Esophagus mucosa (tissue), 1 donor: ENCODE results near the gene MACROD2. TPM values are rescaled to one million over a fixed set of nuclear protein-coding genes. Genes with fewer than 3 reads are reported as not detected.

Source experiments
- ATAC-seq: fragments of 200-7000 bp; cut with Tn5 transposase; one replicate; pipeline ENCODE4 v1.9.1; 2020
- total RNA-seq: library from RNA; stranded (reverse); gene quantifications from one replicate; pipeline ENCODE4 v1.2.4, GENCODE V29; 2023
- donor health status: DM: yes; HTN: yes; CAD: no.

MACROD2 gene
- total RNA-seq, 1 donor from 2014 or later, result 2.2 TPM

DNA sequence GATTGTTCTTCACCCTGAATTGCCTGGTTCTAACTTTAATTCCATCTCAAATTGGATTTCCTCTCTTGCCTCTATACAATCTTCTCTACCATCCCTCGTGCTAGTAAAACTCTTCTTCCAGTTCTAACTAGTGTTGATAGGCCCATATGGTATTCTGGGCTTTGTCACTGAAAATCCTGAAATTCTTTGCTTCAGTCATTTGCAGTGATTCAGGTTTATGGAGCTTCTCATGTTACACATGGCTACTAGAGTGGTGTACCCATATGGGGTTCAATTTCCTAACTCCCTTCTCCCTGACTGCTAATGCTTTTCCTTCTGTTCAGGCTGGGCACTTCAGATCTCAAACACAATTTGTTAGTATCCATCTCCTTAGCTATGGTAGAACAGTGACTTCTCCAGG, 1621.3 kb downstream of the MACROD2 start:
- no peak for ATAC-seq

GRCh38 chr20:15618110-15618509, 1622.8 kb downstream of the MACROD2 start:
- ATAC-seq, result no peak

DNA sequence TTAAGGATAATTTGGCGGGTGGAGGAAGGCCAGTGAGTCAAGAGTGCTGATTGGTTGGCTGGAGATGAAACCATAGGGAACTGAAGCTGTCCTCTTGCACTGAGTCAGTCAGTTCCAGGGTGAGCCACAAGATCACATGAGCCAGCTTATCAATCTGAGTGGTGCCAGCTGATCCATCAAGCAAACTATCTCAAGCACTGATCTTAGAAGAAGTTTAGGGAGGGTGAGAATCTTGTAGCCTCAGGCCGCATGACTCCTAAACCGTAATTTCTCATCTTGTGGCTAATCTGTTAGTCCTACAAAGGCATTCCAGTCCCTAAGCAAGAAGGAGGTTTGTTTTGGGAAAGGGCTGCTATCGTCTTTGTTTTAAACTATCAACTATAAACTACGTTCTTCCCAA, 1623.6 kb downstream of the MACROD2 start:
- ATAC-seq, result no peak

DNA sequence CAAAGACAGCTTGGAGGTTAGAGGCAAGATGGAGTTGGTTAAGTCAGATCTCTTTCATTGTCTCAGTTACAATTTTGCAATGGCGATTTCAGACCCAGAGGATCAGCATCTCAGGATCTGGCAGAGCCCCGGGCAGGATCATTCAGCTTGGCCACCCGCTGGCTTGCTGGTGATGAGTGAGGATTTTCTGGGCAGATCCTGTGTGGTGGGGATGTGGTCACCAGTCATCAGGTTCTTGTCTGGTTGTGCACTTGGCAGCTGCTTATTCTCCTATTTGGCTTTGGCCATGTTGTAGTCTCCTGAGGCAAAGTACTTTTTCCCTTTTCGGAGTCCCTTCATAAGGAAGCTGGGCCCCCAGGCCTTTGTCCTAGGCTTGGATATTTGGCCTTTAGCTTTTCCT, 1624.0 kb downstream of the MACROD2 start:
- no peak for ATAC-seq

DNA sequence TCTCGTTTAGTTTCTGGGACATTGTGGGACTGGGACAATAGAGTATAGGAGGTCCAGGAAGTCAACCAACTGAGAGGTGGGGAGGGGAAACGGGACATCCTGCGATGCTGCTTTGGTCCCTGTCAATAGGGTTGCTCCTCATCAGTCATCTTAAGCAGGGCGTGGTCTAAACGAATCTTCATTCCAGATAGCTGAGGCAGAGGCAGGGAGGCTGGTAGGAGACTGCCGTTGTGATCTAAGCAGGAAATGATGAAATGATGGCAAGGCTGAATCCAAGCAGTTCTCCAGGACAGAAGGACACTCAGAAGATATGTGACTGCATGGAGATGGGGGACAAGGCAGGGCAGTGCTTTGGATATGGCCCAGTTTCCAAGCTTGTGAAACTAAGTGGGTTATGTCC, 1624.5 kb downstream of the MACROD2 start:
- ATAC-seq, result no peak

GRCh38 chr20:15622368-15622767, 1627.1 kb downstream of the MACROD2 start:
- ATAC-seq, result no peak

DNA sequence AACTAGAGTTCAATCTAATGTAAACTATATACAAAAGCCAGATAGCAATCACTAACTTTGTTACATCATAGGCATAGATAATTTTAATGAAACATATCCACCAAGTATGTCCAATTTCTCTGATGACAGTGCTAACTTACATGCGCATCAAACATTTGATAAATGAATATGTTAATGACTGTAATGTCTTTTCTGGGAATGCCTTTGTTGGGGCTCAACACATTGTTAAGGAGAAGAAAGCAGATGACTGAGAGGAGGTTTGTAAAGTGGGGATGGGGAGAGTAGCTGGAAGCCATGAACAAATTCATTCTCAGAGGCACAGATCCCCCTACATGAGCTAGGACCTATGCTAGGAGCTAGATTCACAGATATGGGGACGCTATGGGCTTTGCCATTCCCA, 1627.9 kb downstream of the MACROD2 start:
- ATAC-seq, result no peak

GRCh38 chr20:15625981-15626380, 1630.7 kb downstream of the MACROD2 start:
- no peak for ATAC-seq

DNA sequence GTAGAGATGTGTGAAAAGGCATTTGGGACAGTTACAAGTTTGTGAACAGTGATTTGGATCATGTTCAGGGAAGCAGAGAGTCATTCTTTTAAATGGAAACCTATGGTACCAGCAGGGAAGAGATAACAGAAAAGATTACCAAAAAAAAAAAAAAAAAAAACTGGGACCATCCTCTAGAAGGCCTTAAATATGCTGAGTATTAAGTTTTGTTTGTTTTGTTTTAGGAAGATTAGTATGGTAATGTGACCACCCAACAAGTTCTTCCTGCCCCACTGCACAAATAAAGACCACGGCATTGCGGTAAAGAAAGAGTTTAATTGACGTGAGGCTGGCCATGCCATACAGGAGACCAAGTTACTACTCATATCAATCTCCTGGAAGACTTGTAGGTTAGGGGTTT, 1631.8 kb downstream of the MACROD2 start:
- ATAC-seq, result no peak

GRCh38 chr20:15627501-15627903, 1632.2 kb downstream of the MACROD2 start:
- ATAC-seq, result no peak

- no peak for ATAC-seq
Measured at GRCh38 chr20:15628851-15629353, 1633.6 kb downstream of the MACROD2 start.

DNA sequence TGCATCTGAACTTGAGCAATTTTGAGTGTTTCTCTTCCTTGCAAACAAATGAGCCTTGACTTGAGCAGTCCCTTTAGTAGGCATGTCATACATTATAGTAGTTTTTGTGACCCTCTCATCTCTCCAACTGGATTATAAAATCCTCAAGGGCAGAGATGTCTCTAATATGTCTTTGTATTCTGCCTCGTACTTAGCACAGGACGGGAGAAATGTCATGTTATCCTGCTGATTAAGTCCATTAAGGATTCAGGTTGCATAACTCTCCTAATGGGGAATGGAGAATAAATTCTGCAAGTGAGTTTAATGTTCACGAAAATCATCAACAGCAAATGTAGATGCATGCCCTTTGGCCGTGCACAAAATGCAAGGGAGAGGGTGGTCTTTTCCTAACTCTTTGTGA, 1635.0 kb downstream of the MACROD2 start:
- ATAC-seq, result no peak

GRCh38 chr20:15632680-15633079, 1637.4 kb downstream of the MACROD2 start:
- ATAC-seq, result no peak

DNA sequence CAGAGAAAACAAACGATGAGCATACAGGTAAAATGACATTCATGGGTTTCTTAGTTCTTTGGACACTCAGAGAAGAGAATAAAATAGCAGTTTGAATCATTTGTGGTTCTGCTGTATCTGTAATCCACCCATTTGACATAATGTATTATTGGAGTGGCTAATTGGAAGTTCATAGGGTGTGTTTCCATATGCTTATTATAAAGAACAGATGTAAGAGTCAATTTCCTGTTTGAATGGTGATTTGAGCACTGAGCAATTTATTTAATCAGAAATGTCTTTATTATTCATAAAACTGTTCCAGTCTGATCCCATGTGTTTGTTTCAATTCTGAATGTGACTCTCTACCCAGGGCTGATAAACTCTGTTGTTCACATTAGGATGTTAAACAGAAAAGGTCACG, 1638.8 kb downstream of the MACROD2 start:
- no peak for ATAC-seq

- ATAC-seq, result no peak
Measured at GRCh38 chr20:15637546-15637945, 1642.2 kb downstream of the MACROD2 start.

GRCh38 chr20:15637950-15638754, 1642.8 kb downstream of the MACROD2 start:
- ATAC-seq, result no peak

DNA sequence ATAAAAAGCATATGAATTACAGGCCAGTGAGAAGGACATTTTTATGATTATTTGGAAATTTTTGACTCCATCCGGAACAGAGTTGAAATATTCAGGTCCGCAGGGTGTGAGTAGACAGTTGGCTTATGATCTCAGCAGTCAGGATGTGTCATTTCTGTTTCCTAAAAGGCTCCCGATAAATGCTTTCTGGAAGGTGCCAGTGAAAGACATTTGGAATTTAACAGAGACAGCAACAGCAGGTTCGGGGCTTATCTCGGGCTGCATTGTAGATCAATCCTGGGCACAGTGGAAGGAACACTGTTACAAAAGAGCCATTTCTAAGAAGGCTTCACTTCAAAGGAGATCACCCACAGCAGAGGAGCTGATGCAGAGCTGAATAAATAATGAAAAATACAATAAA, 1643.5 kb downstream of the MACROD2 start:
- no peak for ATAC-seq

- no peak for ATAC-seq
Measured at GRCh38 chr20:15639839-15640238, 1644.5 kb downstream of the MACROD2 start.

DNA sequence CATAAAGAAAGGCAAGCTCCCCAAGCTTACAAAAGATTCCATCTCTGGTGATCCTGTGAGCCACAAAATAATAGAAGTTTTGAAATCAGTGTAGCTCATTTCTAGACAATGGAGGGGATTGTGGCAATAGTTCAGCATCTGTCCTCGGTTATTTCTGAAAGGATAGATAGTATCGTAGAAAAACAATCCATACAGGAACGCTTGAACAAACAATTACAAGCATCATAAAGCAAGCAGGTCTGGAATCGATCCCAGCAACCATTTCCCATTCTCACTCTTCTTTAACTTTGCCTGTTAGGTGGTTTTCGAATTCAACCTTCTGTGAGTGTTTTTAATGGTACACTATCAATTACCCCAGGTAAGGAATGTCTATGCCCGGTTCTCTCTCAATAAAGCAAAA, 1646.8 kb downstream of the MACROD2 start:
- ATAC-seq, result no peak

DNA sequence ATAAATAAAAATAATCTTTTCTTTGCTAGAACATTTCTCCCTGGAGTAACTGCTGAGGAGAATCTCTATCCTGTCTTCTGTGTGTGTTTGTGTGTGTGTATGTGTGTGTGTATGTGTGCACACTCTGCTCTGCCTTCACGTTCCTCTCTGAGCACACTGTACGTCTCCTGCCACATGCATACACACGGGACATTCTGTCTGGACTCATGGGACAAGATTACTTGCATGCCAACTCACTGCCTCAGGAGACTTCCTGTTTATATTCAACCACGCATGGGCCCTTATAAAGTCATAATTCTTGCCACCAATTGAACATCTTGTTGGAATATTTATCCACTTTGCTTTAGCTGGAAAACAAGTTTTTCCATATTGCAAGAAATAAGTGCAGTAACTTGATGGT, 1647.4 kb downstream of the MACROD2 start:
- ATAC-seq, result no peak

DNA sequence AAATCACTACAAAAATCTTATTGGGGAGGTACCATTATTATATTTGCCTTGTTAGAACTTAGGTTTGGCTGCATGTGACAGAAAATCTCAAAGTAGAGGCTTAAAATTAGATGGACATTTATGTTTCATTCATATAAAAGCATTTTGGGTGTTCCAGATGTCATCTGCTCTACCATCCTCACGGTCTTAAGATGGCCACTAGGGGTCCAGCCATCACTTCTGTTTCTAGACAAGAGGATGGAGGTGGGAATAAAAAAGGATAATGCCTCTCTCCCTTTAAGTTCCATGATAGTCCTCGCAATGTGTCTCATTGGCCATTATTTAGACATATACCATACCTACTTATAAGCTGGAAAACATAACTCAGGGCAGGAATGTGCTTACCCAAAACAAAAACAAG, 1648.4 kb downstream of the MACROD2 start:
- no peak for ATAC-seq

GRCh38 chr20:15645816-15646215, 1650.5 kb downstream of the MACROD2 start:
- no peak for ATAC-seq

DNA sequence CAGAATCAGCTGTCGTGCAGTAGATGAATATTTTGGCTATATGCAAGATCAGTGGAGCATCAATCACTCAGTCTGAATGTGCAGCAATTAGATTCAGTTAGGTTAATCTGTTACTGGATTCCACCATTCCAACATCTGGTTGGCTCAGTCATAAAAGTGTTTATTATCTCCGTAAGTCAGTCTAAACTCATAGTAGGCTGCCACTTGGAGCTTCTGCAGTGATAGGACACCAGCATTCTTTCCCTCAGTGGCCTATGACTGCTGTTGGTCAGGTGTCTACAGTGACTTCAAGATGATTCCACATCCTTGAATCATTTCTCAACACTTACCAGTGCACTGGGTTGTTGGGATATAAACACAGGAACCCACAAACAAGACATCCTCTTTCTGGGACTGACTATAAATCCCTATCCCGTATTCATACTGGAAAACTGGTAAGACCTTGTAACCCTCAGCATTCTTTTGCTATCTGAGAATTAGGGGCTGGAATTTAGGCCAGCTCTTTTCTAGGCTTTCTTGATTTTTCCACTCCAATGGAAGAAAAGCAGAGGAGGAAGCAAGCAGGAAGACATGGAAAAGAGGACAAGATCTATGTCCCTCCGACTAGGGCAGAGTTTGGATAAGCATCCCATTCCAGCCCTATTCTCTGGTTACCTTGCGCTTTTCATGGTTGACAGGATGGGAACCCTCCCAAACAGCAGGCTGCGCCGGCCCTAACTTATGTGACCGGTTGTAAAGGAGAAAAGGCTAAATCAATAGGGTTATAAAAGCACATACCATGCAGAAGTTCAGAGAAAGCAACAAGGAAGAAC, 1658.3 kb downstream of the MACROD2 start:
- no peak for ATAC-seq

DNA sequence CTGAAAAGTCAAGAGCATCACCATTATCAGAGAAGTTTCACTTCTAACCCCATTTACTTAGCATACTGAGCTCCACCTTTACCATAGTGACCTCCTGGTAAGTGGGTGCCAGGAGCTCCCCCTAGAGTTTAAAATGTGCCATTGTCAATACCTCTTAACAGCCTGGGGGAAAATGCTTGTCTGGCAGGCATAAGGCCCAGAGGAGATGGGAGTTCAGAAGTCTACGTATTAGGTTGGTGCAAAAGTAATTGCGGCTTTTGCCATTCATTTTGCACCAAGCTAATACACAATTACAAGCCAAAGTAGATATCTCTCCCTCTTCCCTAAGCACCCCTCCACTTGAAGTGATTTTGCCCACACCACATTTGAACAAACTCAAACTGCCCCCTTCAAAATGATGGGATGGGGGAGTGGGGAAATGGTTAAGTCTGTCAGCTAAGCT, 1658.9 kb downstream of the MACROD2 start:
- ATAC-seq, result peak; percentile 72
